ENCODE measurements around the gene AGBL5. TPM values are rescaled to one million over a fixed set of nuclear protein-coding genes. Genes with fewer than 3 reads are reported as not detected.
A peak's percentile ranks its signal among the peaks of the same experiment; 100 is the strongest.
"Not testable (repeated sequence)": the region's sequence is repeated elsewhere in the genome, so short reads cannot be mapped to it uniquely, and the experiment has no call there.

AGBL5 gene
- total and polyA plus RNA-seq, 12 donors: 4.2 to 16.8 (median 10.4) TPM

DNA sequence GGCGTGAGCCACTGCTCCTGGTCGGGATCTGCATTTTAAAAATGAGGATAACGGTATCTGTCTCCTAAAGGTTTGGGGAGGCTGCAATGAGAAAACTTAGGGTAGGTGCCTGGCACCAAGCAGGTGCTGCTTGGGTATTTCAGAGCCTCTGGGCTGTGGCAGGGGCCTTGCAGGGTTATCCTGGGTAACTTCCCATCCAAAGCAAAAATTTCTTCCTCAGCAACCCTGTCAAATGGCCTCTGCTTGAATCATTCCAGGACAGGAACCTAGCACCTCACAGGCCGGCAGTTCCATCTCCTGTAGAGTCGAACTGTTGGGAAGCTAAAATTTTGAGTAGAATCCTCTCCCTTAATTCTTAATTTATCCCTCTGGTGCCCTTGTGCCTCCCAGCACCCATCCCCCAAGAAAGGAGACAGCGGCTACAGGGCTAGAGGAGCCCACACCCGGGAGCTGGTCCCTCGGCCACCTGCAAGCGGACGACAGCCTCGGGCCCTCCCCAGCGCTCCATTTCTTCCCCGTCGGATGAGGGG lies 66.6 kb downstream of the AGBL5 start:
- WGBS, 2 donors: 23% methylated on average over 14 of the region's 14 CpGs
- TF ChIP-seq, protein P1, sequence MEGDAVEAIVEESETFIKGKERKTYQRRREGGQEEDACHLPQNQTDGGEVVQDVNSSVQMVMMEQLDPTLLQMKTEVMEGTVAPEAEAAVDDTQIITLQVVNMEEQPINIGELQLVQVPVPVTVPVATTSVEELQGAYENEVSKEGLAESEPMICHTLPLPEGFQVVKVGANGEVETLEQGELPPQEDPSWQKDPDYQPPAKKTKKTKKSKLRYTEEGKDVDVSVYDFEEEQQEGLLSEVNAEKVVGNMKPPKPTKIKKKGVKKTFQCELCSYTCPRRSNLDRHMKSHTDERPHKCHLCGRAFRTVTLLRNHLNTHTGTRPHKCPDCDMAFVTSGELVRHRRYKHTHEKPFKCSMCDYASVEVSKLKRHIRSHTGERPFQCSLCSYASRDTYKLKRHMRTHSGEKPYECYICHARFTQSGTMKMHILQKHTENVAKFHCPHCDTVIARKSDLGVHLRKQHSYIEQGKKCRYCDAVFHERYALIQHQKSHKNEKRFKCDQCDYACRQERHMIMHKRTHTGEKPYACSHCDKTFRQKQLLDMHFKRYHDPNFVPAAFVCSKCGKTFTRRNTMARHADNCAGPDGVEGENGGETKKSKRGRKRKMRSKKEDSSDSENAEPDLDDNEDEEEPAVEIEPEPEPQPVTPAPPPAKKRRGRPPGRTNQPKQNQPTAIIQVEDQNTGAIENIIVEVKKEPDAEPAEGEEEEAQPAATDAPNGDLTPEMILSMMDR (IDR thresholded peaks at IDR 0.05): no peak
- Histone ChIP-seq H3K27ac (no peak overlapping the region), H3K4me3 (peak overlapping the region in 9 of 10 donors; percentile 26 to 45 (median 35)), H3K9me3 (no peaks in the 10 kb centered on the region), H3K36me3 (no peaks in the 10 kb centered on the region), H3K4me1 (peaks cover 4 to 17% (median 9%) of the 10 kb centered on the region in 9 donors), H3K27me3 (peaks cover 3 to 37% (median 28%) of the 10 kb centered on the region in 7 donors)
- no peak for DNase-seq
- no peak for ATAC-seq
- intact Hi-C loops (cut with DNase I): no loop called here

- Histone ChIP-seq H3K4me1 (peaks cover 4 to 24% (median 11%) of the 10 kb centered on the region in 9 donors), H3K9me3 (no peaks in the 10 kb centered on the region), H3K27me3 (peaks cover 3 to 37% (median 28%) of the 10 kb centered on the region in 7 donors), H3K4me3 (peak within 1 kb of the TSS in 9 of 10 donors; percentile 26 to 45 (median 35)), H3K36me3 (no peaks in the 10 kb centered on the region), H3K27ac (no peak within 1 kb of the TSS)
- WGBS, 2 donors: 3 to 5% methylated on average over 74 to 84 of the region's 84 CpGs
- DNase-seq (no peak), ATAC-seq (peak in 2 of 8 donors; percentile 11 to 25)
- TF ChIP-seq, protein P1 (IDR thresholded peaks at IDR 0.05): no peak
- intact Hi-C loops (cut with DNase I): no loop called here
These were observed 67.3 kb downstream of the AGBL5 start, which contains the start of gene CGREF1 for GRCh38 chr2:27118525-27119329. Gene CGREF1 (minus strand): TSS chr2:27119128. CDS start chr2:27104366, 14,762 bp downstream.

GRCh38 chr2:27119330-27119670 lies 67.8 kb downstream of the AGBL5 start:
- H3K9me3 ChIP-seq; intact Hi-C loops (cut with DNase I); H3K36me3 ChIP-seq; H3K27ac ChIP-seq; DNase-seq; ATAC-seq: not testable (repeated sequence)
- WGBS, 2 donors: 83% methylated on average over 8 of the region's 8 CpGs
- H3K4me1 ChIP-seq: peaks cover 4 to 27% (median 11%) of the 10 kb centered on the region in 9 donors
- H3K27me3 ChIP-seq: peaks cover 3 to 37% (median 28%) of the 10 kb centered on the region in 7 donors
- peak overlapping the region in 8 of 10 donors; percentile 26 to 45 (median 36) for H3K4me3 ChIP-seq

Other genes starting within 250 kb of the AGBL5 start
- under 1 TPM in 1 of 10 donors, not detected in 9; 0.12 TPM for gene DPYSL5, start 203.5 kb upstream of the AGBL5 start, total RNA-seq
- gene DPYSL5, start 203.5 kb upstream of the AGBL5 start, polyA plus RNA-seq: under 1 TPM in 1 of 2 donors, not detected in 1; 0.01 TPM
- 10 to 100 TPM; 34.9 to 62.0 (median 47.2) TPM for gene MAPRE3, start 81.0 kb upstream of the AGBL5 start, total RNA-seq
- gene MAPRE3, start 81.0 kb upstream of the AGBL5 start, polyA plus RNA-seq: 10 to 100 TPM; 23.0 to 68.8 TPM
- 10 to 100 TPM; 24.7 to 53.4 (median 28.0) TPM for gene TMEM214, start 18.7 kb upstream of the AGBL5 start, total RNA-seq
- gene TMEM214, start 18.7 kb upstream of the AGBL5 start, polyA plus RNA-seq: 10 to 100 TPM; 41.5 to 48.6 TPM
- 100 to 1,000 TPM; 342 to 457 (median 388) TPM for gene OST4, start 20.0 kb downstream of the AGBL5 start, total RNA-seq
- gene OST4, start 20.0 kb downstream of the AGBL5 start, polyA plus RNA-seq: 100 to 1,000 TPM; 336 to 456 TPM
- gene EMILIN1, start 26.9 kb downstream of the AGBL5 start, total RNA-seq: 10 to 100 TPM in 7 of 10 donors, 1 to 10 TPM in 3; 6.8 to 53.2 (median 12.2) TPM
- 10 to 100 TPM; 40.8 to 41.0 TPM for gene EMILIN1, start 26.9 kb downstream of the AGBL5 start, polyA plus RNA-seq
- 1 to 10 TPM in 9 of 10 donors, under 1 TPM in 1; 0.32 to 4.6 (median 2.3) TPM for gene KHK, start 35.1 kb downstream of the AGBL5 start, total RNA-seq
- gene KHK, start 35.1 kb downstream of the AGBL5 start, polyA plus RNA-seq: 1 to 10 TPM; 2.2 TPM
- gene CGREF1, start 67.5 kb downstream of the AGBL5 start, total RNA-seq: 1 to 10 TPM in 3 of 10 donors, under 1 TPM in 7; 0.21 to 1.2 (median 0.68) TPM
- gene CGREF1, start 67.5 kb downstream of the AGBL5 start, polyA plus RNA-seq: under 1 TPM; 0.57 to 0.73 TPM
- gene ABHD1, start 72.1 kb downstream of the AGBL5 start, total RNA-seq: 1 to 10 TPM in 9 of 10 donors, under 1 TPM in 1; 0.81 to 3.5 (median 2.5) TPM
- gene ABHD1, start 72.1 kb downstream of the AGBL5 start, polyA plus RNA-seq: 10 to 100 TPM in 1 of 2 donors, under 1 TPM in 1; 0.29 to 12.1 TPM
- gene PREB, start 83.0 kb downstream of the AGBL5 start, total RNA-seq: 10 to 100 TPM; 41.6 to 57.2 (median 48.7) TPM
- 10 to 100 TPM; 60.9 to 73.7 TPM for gene PREB, start 83.0 kb downstream of the AGBL5 start, polyA plus RNA-seq
- gene PRR30, start 87.7 kb downstream of the AGBL5 start, total RNA-seq: not detected
- gene PRR30, start 87.7 kb downstream of the AGBL5 start, polyA plus RNA-seq: not detected
- under 1 TPM in 8 of 10 donors, not detected in 2; 0.05 to 0.21 (median 0.08) TPM for gene TCF23, start 97.3 kb downstream of the AGBL5 start, total RNA-seq
- gene TCF23, start 97.3 kb downstream of the AGBL5 start, polyA plus RNA-seq: under 1 TPM; 0.07 to 0.09 TPM
- 100 to 1,000 TPM; 116 to 162 (median 129) TPM for gene ATRAID, start 160.4 kb downstream of the AGBL5 start, total RNA-seq
- gene ATRAID, start 160.4 kb downstream of the AGBL5 start, polyA plus RNA-seq: 100 to 1,000 TPM; 140 to 144 TPM
- 10 to 100 TPM in 3 of 10 donors, 1 to 10 TPM in 7; 5.3 to 17.0 (median 8.8) TPM for gene SLC5A6, start 160.6 kb downstream of the AGBL5 start, total RNA-seq
- gene SLC5A6, start 160.6 kb downstream of the AGBL5 start, polyA plus RNA-seq: 10 to 100 TPM in 1 of 2 donors, 1 to 10 TPM in 1; 9.3 to 20.5 TPM
- gene CAD, start 165.7 kb downstream of the AGBL5 start, total RNA-seq: 10 to 100 TPM in 1 of 10 donors, 1 to 10 TPM in 9; 6.1 to 10.6 (median 7.2) TPM
- 1 to 10 TPM; 8.3 to 8.6 TPM for gene CAD, start 165.7 kb downstream of the AGBL5 start, polyA plus RNA-seq
- 10 to 100 TPM in 7 of 10 donors, 1 to 10 TPM in 3; 6.0 to 35.8 (median 10.6) TPM for gene SLC30A3, start 211.4 kb downstream of the AGBL5 start, total RNA-seq
- gene SLC30A3, start 211.4 kb downstream of the AGBL5 start, polyA plus RNA-seq: 1 to 10 TPM; 4.3 to 7.4 TPM
- gene DNAJC5G, start 223.8 kb downstream of the AGBL5 start, total RNA-seq: 1 to 10 TPM in 9 of 10 donors, under 1 TPM in 1; 0.94 to 6.0 (median 1.6) TPM
- gene DNAJC5G, start 223.8 kb downstream of the AGBL5 start, polyA plus RNA-seq: 1 to 10 TPM in 1 of 2 donors, under 1 TPM in 1; 0.19 to 3.7 TPM
- 100 to 1,000 TPM; 204 to 303 (median 249) TPM for gene TRIM54, start 230.8 kb downstream of the AGBL5 start, total RNA-seq
- gene TRIM54, start 230.8 kb downstream of the AGBL5 start, polyA plus RNA-seq: 100 to 1,000 TPM; 131 to 568 TPM

All from heart right ventricle (tissue), 16 donors.